Measurements from ENCODE around the gene WBP1L.

Gene WBP1L

GRCh38 chr10:102779680-102780526, 36.2 kb downstream of the WBP1L start:
- DNase-seq (ENCODE audit: low read depth): peak; percentile 84

- DNase-seq (ENCODE audit: low read depth): no peak
These were observed 36.7 kb downstream of the WBP1L start for GRCh38 chr10:102780527-102780808.

- peak; percentile 50 for DNase-seq (ENCODE audit: low read depth)
These were observed 37.6 kb downstream of the WBP1L start for GRCh38 chr10:102781090-102781920.

GRCh38 chr10:102781921-102782557, 38.3 kb downstream of the WBP1L start:
- DNase-seq (ENCODE audit: low read depth): peak; percentile 70

- peak; percentile 78 for DNase-seq (ENCODE audit: low read depth)
These were observed 39.2 kb downstream of the WBP1L start for GRCh38 chr10:102782673-102783551.

GRCh38 chr10:102783568-102783967, 39.8 kb downstream of the WBP1L start:
- DNase-seq (ENCODE audit: low read depth): no peak

- DNase-seq (ENCODE audit: low read depth): no peak
These were observed 42.1 kb downstream of the WBP1L start for GRCh38 chr10:102785818-102786217.

GRCh38 chr10:102791754-102792395, 48.1 kb downstream of the WBP1L start:
- DNase-seq (ENCODE audit: low read depth): no peak

- no peak for DNase-seq (ENCODE audit: low read depth)
These were observed 52.0 kb downstream of the WBP1L start for GRCh38 chr10:102795453-102796406.

GRCh38 chr10:102796407-102797176, 52.8 kb downstream of the WBP1L start:
- DNase-seq (ENCODE audit: low read depth): peak; percentile 32

- DNase-seq (ENCODE audit: low read depth): no peak
These were observed 56.1 kb downstream of the WBP1L start for GRCh38 chr10:102799691-102800471.

GRCh38 chr10:102800611-102801335, 57.0 kb downstream of the WBP1L start:
- DNase-seq (ENCODE audit: low read depth): no peak

- DNase-seq (ENCODE audit: low read depth): no peak
These were observed 57.7 kb downstream of the WBP1L start for GRCh38 chr10:102801496-102801895.

- DNase-seq (ENCODE audit: low read depth): no peak
These were observed 58.2 kb downstream of the WBP1L start for GRCh38 chr10:102801978-102802377.

- peak; percentile 94 for DNase-seq (ENCODE audit: low read depth)
These were observed 59.3 kb downstream of the WBP1L start for GRCh38 chr10:102802920-102803534.

GRCh38 chr10:102804382-102805055, 60.8 kb downstream of the WBP1L start:
- no peak for DNase-seq (ENCODE audit: low read depth)

GRCh38 chr10:102808380-102808779, 64.6 kb downstream of the WBP1L start:
- DNase-seq (ENCODE audit: low read depth): no peak

Data from amniotic epithelial cell (primary cell).